CD4-positive, alpha-beta T cell treated with Interleukin-10 for 1 hour (primary cell): ENCODE data around the gene HDAC9.

Source experiments
- DNase-seq: peaks from one replicate; pipeline ENCODE4 v3.0.0-alpha.2; 2020

The HDAC9 gene

DNA sequence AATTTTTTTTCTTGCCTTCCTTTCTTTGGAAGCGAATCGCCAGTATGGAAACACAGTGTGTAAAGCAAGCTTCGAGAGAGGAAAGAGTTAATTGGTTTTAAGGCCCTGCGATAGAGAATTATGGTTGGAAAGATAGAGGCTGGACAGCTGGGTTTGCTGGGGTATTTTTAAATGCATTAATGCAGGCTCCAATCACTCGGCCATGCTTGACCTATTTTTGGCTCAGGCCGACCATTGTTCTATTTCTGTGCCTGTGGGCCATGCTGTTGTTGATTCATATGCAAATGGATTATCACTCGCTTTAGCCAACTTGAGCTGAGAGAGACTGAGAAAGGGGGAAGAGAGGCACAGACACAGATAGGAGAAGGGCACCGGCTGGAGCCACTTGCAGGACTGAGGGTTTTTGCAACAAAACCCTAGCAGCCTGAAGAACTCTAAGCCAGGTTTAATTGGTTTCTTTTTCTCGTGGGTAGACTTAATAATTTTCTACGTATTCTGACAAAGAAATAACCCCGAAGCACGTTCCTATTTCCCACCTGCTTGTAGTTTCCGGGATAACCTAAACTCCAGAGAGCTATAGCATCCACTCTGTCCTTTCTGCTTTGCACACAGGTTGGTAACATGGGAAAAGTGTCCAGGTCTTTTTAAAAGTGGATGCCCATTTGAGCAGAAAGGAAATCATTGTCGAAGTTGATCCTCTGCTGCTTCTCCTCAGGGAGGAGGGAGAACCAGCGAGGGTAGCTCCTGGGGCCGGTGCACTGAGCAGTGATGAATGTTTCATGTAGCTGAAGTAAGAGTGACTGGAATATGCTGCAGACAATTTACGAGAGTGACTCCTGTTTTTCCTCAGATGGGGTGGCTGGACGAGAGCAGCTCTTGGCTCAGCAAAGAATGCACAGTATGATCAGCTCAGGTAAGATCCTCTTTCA lies at the start of gene HDAC9:
Gene HDAC9, plus strand, starts transcription at position 338 of the 929 bp plus-strand sequence. Its CDS starts 554 bp downstream, at position 892.
- no peak for DNase-seq

DNA sequence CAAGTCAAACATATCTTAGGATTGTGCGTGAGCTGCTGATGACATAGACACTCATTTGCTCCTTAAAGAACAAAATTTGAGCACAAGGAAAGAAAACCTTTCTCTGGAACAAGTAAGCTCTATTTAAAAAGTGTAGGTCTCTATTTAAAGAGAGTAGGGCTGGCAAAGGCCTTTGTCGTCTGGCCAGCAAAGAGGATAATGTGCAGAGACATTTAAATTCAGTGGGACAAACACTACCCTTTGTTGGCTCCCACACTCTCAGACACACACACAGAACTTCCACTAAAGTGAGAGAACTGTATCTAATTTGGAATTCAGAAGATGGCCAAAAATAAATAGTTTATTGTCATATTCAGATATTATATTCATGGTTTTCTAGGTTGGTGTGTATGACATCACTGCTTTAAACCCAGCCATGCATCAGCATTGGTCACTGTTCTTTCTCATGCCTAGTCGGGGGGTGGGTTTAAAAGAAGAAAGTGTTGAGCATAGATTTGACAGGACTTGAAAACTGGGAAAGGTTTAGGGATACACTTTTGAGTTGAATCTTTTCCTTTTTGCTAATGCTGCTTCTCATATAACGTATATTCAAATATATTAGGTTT lies 49.5 kb upstream of the HDAC9 start:
- DNase-seq: no peak

DNA sequence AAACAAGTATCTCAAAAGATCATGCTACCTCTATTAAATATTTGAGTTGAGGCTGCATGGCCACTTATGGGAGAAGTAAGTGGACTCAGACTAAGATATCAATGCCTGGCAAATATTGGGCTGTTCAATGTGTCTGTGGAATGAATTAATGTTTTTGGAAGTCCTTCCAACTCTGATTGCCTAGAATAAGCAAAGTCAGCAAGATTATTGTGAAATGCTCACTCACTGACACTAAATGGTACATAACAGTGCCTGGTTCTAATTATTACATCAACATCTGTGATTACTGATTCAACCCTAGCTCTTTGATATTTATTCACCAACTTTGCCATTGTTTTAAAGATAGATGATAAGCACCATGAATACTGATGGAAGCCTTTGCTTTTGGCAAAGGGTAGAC lies 45.5 kb upstream of the HDAC9 start:
- DNase-seq: no peak

DNA sequence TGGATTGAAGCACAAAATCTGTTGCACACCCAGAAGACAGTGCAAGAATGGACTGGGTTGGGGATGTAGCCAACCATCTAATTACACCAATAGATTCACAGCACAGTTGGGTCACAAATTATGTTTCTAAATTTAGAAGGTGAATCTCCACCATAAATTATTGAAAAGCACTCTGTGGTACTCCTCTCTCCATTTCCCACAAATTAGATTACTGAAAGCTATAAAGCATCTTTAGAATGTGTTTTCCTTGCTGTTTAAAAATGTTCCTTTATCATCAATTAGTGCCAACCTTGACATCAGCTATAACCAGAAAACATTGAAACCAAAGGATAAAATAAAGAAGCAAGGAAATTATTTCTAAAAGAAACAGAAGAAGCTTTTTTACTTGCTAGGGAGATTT lies 39.9 kb upstream of the HDAC9 start:
- no peak for DNase-seq

DNA sequence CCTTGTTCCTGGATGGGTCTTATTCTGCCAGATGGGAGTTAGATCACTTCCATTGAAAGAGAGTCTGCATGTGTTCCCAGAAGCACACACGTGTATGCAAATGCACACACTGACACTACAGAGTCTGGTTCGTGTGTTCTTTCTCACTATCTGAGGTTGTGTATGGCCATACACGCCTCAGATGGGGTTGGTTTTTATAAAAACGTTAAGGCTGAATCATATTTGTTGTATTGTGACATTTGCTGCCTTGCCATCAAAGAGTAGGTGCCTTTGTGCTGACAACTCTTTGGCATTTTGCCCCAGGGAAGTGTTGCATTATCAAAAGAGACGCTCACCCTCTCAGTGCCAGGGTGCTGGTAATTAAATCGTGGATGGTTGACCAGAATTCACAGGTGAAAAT lies 37.7 kb upstream of the HDAC9 start:
- no peak for DNase-seq

DNA sequence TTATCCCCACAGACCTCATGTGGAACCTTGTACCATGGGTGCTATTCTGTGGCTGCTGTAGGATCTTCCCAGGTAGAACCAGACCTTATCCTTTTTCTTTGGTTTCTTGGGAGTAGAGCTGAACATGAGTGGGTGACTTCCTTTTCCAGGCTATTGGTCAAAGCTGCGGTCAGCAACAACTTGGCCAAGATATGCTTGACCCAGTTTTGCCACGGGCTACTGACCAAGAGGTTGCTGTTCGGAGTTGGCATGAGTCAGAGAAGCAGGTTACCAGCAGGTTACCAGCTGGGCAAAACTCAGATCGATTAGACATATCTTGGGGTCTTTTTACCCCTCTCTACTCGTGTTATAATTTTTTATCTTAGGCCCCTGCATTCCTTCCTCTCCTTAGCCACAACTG lies 36.7 kb upstream of the HDAC9 start:
- no peak for DNase-seq

DNA sequence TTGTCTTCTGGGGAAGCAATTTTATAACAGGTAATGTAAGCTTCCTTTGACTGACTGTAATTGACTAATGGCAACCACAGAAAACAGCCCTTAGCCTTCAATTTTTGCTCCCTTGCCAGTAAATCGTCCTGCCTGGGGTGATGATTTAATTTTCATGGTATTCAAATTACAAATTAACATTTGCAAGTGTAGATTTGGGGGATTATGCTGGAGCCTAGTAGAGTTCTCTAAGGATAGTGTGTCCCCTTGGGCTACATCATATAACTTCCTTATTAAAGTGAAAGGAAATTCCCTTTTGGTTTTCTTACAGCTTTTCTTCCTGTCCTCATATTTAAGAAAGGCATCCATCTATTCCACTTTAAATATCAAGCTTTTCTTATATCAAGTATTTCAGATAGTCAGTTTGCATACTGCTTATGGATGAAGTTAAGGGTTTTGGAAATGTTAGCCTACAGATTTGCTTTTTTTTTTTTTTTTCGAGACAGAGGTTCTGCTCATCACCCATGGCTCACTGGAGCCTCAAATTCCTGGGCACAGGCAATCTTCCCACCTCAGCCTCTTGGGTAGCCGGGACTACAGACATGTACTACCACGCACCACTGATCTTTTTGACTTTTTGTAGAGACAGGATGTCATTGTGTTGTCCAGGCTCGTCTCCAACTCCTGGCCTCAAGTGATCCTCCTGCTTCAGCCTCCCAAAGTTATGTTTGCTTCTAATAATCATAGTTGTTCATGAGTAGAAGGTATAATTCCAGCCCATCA lies 35.9 kb upstream of the HDAC9 start:
- DNase-seq: no peak

DNA sequence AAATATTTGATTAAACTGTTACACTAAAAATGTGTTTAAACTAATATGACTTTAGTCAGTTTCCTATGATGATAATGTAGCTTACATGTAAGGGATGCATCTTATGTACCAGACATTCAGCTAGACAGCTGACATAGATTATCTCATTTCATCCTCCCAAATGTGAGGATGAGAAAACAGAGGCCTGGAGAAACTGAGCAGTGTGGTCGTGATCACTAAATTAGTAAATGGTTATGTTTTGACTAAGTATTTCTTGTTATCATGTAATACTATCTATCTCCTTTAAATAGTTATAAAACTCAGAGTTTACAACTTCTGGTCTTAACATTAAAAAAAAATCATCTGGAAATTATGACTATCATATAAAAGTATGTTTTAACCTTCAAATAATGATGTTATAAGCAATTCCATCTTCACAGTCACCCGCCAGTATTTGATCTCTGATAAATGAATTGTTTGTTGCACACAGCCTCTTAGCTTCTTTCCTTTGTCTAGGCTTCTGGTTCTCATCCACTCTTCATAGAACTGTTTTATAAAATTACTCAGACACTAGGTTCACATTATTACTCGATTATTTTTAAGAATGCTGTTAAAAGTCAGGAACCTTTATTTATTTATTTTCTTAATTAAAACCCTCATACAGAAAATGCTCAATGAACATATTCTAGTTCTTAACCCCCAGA lies 33.6 kb upstream of the HDAC9 start:
- no peak for DNase-seq

DNA sequence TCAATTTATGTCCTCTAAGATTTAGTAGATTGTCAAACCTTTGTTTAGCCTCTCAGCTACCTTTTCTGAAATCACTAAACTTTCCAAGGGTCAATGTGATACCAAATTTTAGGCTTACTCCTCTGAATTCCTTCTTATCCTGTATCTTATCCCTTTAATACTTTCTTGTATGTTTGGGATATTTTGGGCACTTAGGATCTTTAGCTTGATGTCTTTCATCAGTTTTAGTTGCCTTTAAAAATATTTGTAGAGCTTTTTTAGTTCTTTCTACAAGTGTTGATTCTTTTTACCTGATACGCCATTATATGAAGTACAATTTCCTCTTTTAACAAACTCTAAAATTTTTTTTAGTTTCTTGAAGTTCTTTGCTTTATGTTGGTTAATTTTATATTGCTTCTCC lies 30.7 kb upstream of the HDAC9 start:
- DNase-seq: no peak

DNA sequence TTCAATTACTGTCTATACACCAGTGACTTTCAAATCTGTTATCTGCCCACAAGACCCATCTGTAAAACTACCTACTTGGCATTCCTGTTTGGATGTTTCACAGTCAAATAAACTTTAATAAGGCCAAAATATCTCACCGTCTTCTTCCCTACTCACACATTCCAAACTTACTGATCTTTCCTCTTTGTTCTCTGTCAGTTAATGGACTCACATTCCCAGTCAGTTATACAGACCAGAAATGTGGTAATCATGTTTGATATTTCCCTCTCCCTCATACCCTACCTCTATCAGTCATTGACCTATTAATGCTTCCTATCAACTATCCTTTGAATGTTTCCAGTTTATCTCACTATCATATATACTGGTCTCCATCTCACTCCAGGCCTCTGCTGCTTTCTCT lies 28.5 kb upstream of the HDAC9 start:
- DNase-seq: no peak

DNA sequence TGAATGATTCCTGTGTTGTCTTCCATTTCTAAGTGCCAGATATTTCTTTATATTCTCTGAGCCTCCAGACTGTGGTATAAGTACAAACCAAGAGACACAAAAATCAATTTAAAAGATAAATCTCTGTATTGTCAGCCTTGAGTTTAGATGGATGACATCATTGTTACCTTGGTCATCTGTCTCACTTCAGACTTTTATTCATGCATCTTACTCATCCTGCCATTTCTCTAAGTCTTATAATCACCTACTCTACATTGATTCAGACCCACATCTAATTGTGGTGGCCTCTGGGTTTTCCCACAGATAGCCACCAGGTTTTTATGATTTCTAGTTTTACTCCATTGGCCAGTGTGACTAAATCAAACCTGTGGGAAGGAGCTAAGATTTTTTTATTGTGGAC lies 26.8 kb upstream of the HDAC9 start:
- DNase-seq: no peak

DNA sequence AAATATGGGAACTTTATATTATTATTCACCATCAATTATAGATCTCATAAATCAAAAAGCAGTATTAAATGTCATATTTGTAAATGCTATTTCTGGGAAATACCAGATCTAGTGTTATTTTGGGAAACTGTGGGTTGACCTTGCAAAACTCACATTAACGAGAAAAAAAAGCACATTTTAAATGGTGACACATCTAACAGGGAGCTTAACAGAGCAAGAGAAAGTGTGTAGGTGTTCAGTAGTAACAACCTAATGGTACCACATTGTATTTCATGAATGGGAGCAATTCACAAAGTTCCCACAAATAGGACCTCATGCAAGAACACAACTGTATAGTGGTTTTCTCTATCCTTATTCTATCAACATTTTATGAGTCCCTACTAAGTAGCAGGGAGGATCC lies 26.2 kb upstream of the HDAC9 start:
- no peak for DNase-seq

DNA sequence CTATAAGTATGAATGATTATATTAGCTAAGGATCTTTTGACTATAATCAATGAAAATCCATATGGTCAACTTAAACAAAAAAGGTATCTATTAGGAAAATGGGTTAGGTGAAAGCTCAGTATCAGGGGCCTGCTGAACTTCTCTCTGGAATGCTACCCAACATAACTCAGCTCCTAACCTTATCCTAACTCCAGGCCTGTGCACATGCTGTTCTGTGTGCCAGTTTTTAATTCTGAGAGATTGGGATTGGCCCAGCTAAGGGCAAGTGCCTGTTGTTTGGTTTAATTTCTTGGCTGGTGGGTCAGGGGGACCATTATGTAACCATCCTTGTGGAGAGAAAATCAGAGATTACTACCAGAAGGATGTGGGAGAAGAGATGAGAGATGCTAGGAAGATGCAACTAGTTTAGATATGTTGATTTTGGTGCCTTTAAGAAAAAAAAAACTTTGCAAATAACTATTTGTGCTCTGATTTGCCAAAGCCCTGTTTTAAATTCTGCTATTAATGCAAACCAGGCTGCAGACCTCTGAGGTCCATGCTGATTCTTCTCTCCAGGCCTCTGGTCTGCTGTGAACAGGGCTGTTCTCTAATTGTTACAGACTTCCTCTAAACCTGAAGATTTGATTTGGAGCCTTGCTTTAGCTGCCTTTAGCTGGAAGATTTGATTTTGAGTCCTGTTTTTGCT lies 23.9 kb upstream of the HDAC9 start:
- no peak for DNase-seq

DNA sequence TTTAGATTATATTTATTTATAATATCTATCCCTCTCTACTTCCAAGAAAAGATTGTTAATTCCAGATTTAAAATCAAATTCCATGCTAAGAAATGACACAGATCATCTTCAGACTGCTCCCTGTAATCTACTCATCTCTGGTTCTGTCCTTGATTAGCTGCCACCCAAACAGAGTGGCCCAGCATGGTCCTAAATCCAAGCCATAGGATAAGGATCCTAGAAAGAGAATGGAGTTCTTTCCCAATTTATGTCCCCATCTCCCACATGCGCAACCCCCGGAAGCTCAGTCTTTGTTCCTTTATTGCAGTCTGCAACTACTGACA lies 23.4 kb upstream of the HDAC9 start:
- DNase-seq: no peak

DNA sequence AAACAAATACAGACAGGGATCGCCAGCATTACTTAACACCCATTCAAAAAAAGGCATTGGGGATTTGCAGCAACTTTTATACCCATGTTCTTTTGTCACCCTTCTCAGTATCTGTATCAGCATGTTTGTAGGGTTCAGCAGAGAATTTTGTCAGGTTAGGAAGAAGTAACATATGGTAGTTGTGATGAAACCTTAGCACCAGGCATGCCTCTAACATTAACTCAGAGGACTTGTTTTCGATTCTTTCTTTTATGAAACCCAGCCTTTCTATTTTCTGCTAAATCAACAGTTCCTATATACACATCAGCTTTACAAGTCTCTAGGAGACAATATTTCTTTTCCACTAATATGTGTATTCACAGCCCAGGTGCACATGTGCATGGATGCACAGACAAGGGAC lies 22.4 kb upstream of the HDAC9 start:
- no peak for DNase-seq

DNA sequence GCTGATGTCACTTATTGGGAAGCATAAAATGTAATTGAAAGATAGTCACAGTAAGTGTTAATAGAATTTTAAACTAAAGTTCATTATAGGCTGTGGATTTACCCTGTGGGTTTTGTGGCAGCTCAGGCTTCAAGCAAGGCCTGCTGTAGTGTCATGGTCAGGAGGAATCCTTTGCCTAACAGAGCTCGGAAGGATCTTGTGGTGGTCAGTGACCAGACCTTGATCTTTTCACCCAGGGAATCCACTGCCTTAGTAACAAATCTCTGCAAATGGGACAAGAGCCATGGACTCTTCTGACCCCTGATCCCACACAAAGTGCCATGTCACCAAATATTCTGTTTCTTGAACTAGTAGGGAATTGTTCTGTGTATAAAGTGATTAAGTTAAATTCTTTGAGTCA lies 20.6 kb upstream of the HDAC9 start:
- DNase-seq: no peak

DNA sequence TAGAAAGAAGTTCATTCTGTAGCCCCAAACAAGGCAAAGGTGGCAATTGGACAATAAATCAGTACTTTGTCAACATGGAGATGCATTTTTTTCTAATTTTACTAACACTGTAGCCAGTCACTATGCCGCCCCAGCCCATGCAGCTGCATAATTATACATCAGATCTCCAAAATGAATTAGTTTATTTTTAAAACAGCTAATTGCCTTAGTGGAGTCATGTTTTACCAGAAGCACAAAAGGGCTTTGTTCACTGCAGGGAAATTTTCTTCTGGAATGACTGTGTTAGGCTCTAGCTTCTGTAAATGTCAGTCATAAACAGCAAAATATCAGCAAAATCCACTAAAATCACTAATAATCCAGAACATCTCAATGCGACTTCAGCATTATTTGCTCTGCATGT lies 20.1 kb upstream of the HDAC9 start:
- DNase-seq: no peak

DNA sequence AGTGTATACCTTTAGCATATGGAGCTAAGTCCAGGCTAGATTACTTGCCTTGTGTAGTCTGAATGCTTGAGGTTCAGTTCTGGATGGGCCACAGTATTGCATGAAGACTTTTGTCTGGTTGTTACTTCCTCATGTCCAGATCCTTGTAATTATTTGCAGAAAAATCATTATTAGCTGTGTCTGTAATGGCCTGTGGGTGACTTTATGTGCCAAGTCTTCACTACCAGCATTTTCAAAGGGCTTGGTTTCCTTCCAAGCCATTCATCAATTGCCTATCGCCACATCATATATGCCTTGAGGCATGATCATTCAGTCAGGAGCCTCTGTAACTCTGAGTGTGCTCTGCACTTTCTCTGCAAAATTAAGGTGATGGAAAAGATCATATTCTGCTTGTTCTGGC lies 13.8 kb upstream of the HDAC9 start:
- no peak for DNase-seq

DNA sequence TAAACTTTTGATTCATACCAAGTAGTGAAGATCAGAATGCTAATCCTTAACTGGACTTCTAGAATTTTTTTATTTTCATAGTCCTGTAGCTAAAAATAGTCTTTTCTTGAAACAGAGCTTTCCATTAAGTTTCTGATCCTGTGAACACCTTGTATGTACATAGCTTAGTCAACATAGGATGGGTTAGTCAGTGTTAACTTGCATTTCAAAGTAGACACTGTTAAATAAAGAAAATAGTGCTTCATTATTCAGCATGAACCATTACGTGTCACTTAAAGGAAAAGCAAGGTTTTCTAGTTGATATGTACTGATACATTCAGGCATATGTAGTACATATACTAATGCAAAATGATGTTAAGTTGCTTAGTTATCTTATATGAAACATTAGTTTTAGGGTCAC lies 7.5 kb upstream of the HDAC9 start:
- DNase-seq: no peak

DNA sequence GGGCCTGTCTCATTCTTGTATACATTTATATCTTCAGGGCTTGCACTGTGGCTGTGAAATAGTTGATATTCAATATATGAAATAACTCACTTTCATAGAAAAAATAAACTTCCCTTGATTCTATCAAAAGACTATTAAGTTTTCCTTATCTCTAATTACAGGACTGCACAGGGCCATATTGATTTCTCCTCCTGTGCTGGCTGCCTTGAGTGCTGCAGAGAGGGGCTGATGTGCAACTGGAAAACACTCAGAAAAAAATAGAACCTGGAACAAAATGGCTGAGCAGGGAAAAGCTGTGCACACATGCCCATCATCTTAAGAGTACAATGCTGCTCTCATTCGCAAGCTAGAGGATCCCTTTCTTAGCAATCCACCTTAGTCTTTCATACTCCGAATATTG lies 5.9 kb upstream of the HDAC9 start:
- DNase-seq: no peak

DNA sequence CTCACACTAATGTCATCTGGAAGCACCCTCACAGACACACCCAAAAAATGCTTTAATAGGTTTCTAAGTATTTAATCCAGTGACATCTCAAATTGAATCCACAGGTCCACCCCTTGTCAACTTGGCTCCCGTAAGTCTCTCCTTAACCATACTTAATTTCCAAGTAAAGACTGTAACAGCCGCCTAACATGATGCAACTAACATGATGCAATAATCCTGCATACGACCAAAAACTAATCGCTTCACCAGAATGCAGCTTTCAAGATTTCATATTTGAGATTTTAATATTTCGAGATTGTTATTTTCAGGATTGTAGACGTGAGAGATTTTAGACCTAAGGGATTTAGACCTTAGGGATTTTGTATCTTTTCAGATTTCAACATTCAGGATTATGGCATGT lies 3.7 kb upstream of the HDAC9 start:
- DNase-seq: no peak

DNA sequence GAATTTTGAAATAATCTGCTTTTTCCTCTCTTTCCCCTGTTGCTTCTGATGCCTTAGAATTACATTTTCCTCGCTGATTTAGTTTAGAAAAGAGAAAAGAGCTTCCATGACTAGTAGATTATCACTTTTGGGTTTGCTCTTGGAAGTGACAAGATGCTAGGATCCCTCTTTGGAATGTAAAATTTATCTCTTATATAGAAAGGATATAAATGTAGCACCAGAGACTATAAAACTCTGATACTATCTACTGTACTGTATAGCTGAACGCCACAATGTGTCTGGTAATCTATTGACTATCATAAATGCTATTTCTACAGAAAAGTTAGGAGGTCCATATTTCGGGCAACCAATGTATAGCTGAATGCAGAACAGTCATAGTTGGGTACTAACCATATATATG lies 1.1 kb upstream of the HDAC9 start:
- DNase-seq: no peak
